SU-DHL-6 (cell line): Measurements from ENCODE around the gene NFIB.

Experiments
- H2AFZ ChIP-seq: fragments of 200-600 bp; sonication (generic); 2 replicates; pipeline ENCODE4 v1.6.1; 2014; ENCODE audit warnings: low read depth, mild to moderate bottlenecking, moderate library complexity, mixed read lengths, antibody characterized with exemption, low read length; ENCODE audit not compliant: severe bottlenecking
- H3F3A ChIP-seq: fragments of 200-600 bp; shearing (Covaris generic); 2 replicates; pipeline ENCODE4 v1.6.0; 2016; ENCODE audit warnings: antibody characterized with exemption, mild to moderate bottlenecking; ENCODE audit not compliant: insufficient read depth
- H3K27ac ChIP-seq: fragments of 200-600 bp; sonication (generic); 2 replicates; pipeline ENCODE4 v1.5.1; 2016; ENCODE audit warnings: low read depth, mild to moderate bottlenecking, low read length, moderate library complexity, mixed read lengths
- H3K27me3 ChIP-seq: fragments of 200-600 bp; sonication (generic), shearing (Covaris generic); 2 replicates; pipeline ENCODE4 v1.6.0; 2014; ENCODE audit warnings: mild to moderate bottlenecking, low read length
- H3K36me3 ChIP-seq: fragments of 200-600 bp; sonication (generic); 2 replicates; pipeline ENCODE4 v1.6.1; 2014; ENCODE audit warnings: mild to moderate bottlenecking, low read length, mixed read lengths
- H3K4me2 ChIP-seq: fragments of 300-600, 200-600 bp; shearing (Covaris generic), sonication (generic); 2 replicates; pipeline ENCODE4 v1.6.0; 2014; ENCODE audit warnings: low read length, low read depth, mild to moderate bottlenecking; ENCODE audit not compliant: poor library complexity, severe bottlenecking
- H3K4me3 ChIP-seq: fragments of 200-600 bp; sonication (generic); 2 replicates; pipeline ENCODE4 v1.5.1; 2014; ENCODE audit warnings: antibody characterized with exemption, low read length, mild to moderate bottlenecking, mixed read lengths; ENCODE audit not compliant: insufficient read depth, poor library complexity, severe bottlenecking
- H3K79me2 ChIP-seq: fragments of 200-600 bp; sonication (generic); 2 replicates; pipeline ENCODE4 v1.6.1; 2014; ENCODE audit warnings: mild to moderate bottlenecking, low read length, moderate library complexity; ENCODE audit not compliant: insufficient read depth
- H3K9ac ChIP-seq: fragments of 200-600 bp; sonication (generic); 2 replicates; pipeline ENCODE4 v1.7.0; 2014; ENCODE audit warnings: mild to moderate bottlenecking, low read length
- H3K9me2 ChIP-seq: fragments of 200-600 bp; sonication (generic); replicated peaks from 2 replicates; pipeline ENCODE4 v1.6.1; 2014; ENCODE audit warnings: low read length; ENCODE audit not compliant: insufficient read depth
- H3K9me3 ChIP-seq: fragments of 200-600 bp; sonication (generic); 2 replicates; pipeline ENCODE4 v1.6.1; 2014; ENCODE audit warnings: low read length, mixed read lengths; ENCODE audit not compliant: insufficient read depth
- H4K20me1 ChIP-seq: fragments of 200-600 bp; sonication (generic); 2 replicates; pipeline ENCODE4 v1.6.1; 2014; ENCODE audit warnings: low read depth, mild to moderate bottlenecking, antibody characterized with exemption, low read length, moderate library complexity, mixed read lengths
- EZH2phosphoT487 ChIP-seq: fragments of 200-600 bp; sonication (generic), shearing (Covaris generic); conservative IDR thresholded peaks from 2 replicates; pipeline ENCODE4 v1.6.1; 2018; ENCODE audit warnings: mild to moderate bottlenecking, antibody characterized with exemption, low read length, moderate library complexity, mixed read lengths
- TF ChIP-seq, protein P1 (sequence below): fragments of 200-600 bp; sonication (generic); IDR thresholded peaks from one replicate; pipeline ENCODE4 v1.5.1; 2017; ENCODE audit warnings: antibody characterized with exemption, mild to moderate bottlenecking, low read length, moderate library complexity; ENCODE audit not compliant: insufficient read depth, poor library complexity, severe bottlenecking

Gene NFIB

DNA sequence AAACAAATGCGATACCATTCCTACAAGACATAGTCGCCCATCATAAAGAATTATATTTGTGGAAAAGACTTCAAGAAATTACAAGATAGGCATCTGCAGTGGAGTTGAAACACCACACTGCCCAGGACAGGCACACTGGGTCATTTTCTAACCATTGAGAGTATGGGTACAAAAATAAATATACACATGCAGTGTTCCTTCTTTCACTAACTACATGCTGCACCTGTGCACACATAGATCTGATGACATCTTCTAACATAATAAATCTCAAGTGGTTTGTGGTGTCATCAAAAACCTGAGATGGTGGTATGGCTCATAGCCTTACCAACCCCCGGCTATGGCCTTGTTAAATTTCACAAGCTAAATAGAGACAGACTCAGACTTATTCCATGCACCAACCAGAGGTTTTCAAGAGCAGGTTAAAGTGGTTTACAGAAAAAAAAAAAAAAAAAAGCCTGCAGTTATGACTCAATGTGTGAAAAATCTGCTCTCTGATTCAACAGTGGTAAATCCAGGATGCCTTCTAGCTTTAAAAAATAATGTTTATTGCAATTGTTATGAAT, 12.4 kb upstream of the NFIB start:
- H4K20me1 ChIP-seq: no peaks in the 10 kb centered on the region
- H3F3A ChIP-seq: peaks cover 10% of the 10 kb centered on the region; the same call in 1 of the 2 replicates
- no peaks in the 10 kb centered on the region for H3K79me2 ChIP-seq
- no peak overlapping the region for H2AFZ ChIP-seq
- no peaks in the 10 kb centered on the region for H3K27me3 ChIP-seq
- H3K9me3 ChIP-seq: no peaks in the 10 kb centered on the region
- H3K27ac ChIP-seq: no peak overlapping the region
- TF ChIP-seq, protein P1, sequence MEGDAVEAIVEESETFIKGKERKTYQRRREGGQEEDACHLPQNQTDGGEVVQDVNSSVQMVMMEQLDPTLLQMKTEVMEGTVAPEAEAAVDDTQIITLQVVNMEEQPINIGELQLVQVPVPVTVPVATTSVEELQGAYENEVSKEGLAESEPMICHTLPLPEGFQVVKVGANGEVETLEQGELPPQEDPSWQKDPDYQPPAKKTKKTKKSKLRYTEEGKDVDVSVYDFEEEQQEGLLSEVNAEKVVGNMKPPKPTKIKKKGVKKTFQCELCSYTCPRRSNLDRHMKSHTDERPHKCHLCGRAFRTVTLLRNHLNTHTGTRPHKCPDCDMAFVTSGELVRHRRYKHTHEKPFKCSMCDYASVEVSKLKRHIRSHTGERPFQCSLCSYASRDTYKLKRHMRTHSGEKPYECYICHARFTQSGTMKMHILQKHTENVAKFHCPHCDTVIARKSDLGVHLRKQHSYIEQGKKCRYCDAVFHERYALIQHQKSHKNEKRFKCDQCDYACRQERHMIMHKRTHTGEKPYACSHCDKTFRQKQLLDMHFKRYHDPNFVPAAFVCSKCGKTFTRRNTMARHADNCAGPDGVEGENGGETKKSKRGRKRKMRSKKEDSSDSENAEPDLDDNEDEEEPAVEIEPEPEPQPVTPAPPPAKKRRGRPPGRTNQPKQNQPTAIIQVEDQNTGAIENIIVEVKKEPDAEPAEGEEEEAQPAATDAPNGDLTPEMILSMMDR: no peak
- no peak for TF ChIP-seq EZH2phosphoT487
- no peak overlapping the region for H3K9ac ChIP-seq
- H3K4me2 ChIP-seq: no peak overlapping the region
- no peaks in the 10 kb centered on the region for H3K9me2 ChIP-seq
- H3K4me3 ChIP-seq: no peak overlapping the region
- H3K36me3 ChIP-seq: no peaks in the 10 kb centered on the region

DNA sequence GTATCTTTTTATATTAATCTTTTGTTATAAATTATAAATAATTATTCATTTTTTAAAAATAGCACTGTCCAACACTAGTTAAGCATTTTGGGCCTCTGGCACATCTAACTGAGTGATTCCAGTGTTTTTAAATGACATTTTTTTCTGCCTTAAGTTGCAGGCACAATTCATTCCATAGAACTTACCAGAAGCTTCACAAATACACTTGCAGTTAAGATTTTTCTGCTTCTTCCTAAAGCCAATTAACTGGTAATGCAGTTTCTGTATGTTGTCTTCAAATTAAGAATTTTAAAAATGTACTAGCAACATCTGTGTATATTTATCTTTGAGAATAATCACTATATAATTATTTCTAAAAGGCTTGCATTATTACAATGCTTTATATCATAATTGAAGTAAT, 11.2 kb upstream of the NFIB start:
- no peaks in the 10 kb centered on the region for H3K36me3 ChIP-seq

DNA sequence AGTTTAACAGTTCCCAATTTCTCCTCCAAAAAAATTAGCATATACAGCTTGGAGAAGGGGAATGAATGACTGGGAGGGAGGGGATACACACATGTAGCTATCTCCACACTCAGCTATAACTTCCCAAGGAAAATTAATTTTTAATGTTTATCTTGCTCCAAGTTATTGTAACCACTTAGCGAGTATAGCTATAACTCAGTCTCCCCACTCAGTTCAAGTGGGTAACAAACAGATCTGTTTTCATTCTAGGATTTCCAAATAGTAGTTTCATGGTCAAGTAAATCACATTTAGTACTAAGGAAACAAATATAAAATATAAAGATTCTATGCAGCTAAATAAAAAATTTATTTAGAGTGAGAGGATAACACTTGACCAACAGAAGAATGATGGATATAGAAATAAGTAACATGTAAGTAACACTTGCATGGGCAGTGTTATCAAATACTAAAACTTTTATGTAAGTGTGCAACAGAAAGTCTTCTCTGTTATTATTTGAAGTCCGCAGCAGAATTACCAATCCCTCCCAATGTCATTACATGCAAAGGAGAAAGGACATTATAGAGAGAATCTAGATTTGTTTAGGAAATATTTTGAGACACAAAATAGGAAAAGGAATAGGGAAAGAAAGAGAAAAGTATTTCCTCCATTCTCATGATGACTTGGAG, 10.2 kb upstream of the NFIB start:
- TF ChIP-seq EZH2phosphoT487: no peak
- TF ChIP-seq, protein P1: no peak
- H3K9ac ChIP-seq: no peak overlapping the region

More for the DNA sequence above, 11.2 kb upstream of the NFIB start:
- H3F3A ChIP-seq: peaks cover 10% of the 10 kb centered on the region; the same call in 1 of the 2 replicates
- no peak overlapping the region for H3K9ac ChIP-seq
- H3K9me2 ChIP-seq: no peaks in the 10 kb centered on the region
- H3K79me2 ChIP-seq: no peaks in the 10 kb centered on the region
- TF ChIP-seq, protein P1: no peak
- no peak for TF ChIP-seq EZH2phosphoT487
- H3K9me3 ChIP-seq: no peaks in the 10 kb centered on the region
- no peak overlapping the region for H3K27ac ChIP-seq
- H3K4me2 ChIP-seq: no peak overlapping the region
- no peaks in the 10 kb centered on the region for H4K20me1 ChIP-seq
- H3K27me3 ChIP-seq: no peaks in the 10 kb centered on the region
- H2AFZ ChIP-seq: no peak overlapping the region
- no peak overlapping the region for H3K4me3 ChIP-seq

More for the DNA sequence above, 10.2 kb upstream of the NFIB start:
- H2AFZ ChIP-seq: no peak overlapping the region
- no peaks in the 10 kb centered on the region for H3K36me3 ChIP-seq
- H3K79me2 ChIP-seq: no peaks in the 10 kb centered on the region
- no peak overlapping the region for H3K4me3 ChIP-seq
- H3K9me2 ChIP-seq: no peaks in the 10 kb centered on the region
- H3K27ac ChIP-seq: no peak overlapping the region
- no peaks in the 10 kb centered on the region for H4K20me1 ChIP-seq
- no peak overlapping the region for H3K4me2 ChIP-seq
- H3K9me3 ChIP-seq: no peaks in the 10 kb centered on the region
- no peaks in the 10 kb centered on the region for H3K27me3 ChIP-seq
- peaks cover 10% of the 10 kb centered on the region; the same call in 1 of the 2 replicates for H3F3A ChIP-seq
